Activated CD4-positive, alpha-beta T cell treated with anti-CD3 and anti-CD28 coated beads for 24 hours (primary cell): ENCODE results near the gene PGF.
A peak's percentile ranks its signal among the peaks of the same experiment; 100 is the strongest.
"Not testable (repeated sequence)": the region's sequence is repeated elsewhere in the genome, so short reads cannot be mapped to it uniquely, and the experiment has no call there.

Source experiments
- DNase-seq, 2 donors: peaks; one replicate each; pipeline ENCODE4 v3.0.0-alpha.2; 2020; ENCODE audit warnings: low read depth in 2 of 2

The PGF gene

GRCh38 chr14:74955229-74956026 is at the start of gene PGF:
PGF (minus strand) TSS chr14:74955597; CDS start chr14:74955242, 355 bp downstream.
- DNase-seq = no peak

GRCh38 chr14:75003250-75004027 is 48.0 kb upstream of the PGF start:
- DNase-seq = no peak

- peak; percentile 97 to 98 for DNase-seq
Measured at GRCh38 chr14:75002392-75003249, 47.2 kb upstream of the PGF start, which contains the start of gene EIF2B2. EIF2B2 (plus strand) TSS chr14:75002921; CDS start chr14:75002991, 70 bp downstream.

- DNase-seq = no peak
Measured at GRCh38 chr14:75001899-75002298, 46.5 kb upstream of the PGF start.

GRCh38 chr14:75001261-75001660 is 45.9 kb upstream of the PGF start:
- DNase-seq = no peak

- DNase-seq = not testable (repeated sequence)
Measured at GRCh38 chr14:74995781-74996180, 40.4 kb upstream of the PGF start.

GRCh38 chr14:74994182-74994581 is 38.8 kb upstream of the PGF start:
- DNase-seq = not testable (repeated sequence)

GRCh38 chr14:74988993-74989392 is 33.6 kb upstream of the PGF start:
- no peak for DNase-seq

GRCh38 chr14:74988131-74988530 is 32.7 kb upstream of the PGF start:
- no peak for DNase-seq

- no peak for DNase-seq
Measured at GRCh38 chr14:74985806-74986205, 30.4 kb upstream of the PGF start.

- no peak for DNase-seq
Measured at GRCh38 chr14:74985028-74985310, 29.6 kb upstream of the PGF start.

GRCh38 chr14:74984236-74985027 is 29.0 kb upstream of the PGF start:
- no peak for DNase-seq

- no peak for DNase-seq
Measured at GRCh38 chr14:74983343-74983742, 27.9 kb upstream of the PGF start.

- DNase-seq = no peak
Measured at GRCh38 chr14:74982661-74983060, 27.3 kb upstream of the PGF start.

GRCh38 chr14:74981833-74982232 is 26.4 kb upstream of the PGF start:
- DNase-seq = no peak

GRCh38 chr14:74981462-74981782 is 26.0 kb upstream of the PGF start:
- no peak for DNase-seq

GRCh38 chr14:74980731-74981461 is 25.5 kb upstream of the PGF start:
- no peak for DNase-seq

GRCh38 chr14:74980398-74980730 is 25.0 kb upstream of the PGF start:
- DNase-seq = no peak

GRCh38 chr14:74979442-74980397 is 24.3 kb upstream of the PGF start:
- DNase-seq = no peak

GRCh38 chr14:74979029-74979428 is 23.6 kb upstream of the PGF start:
- no peak for DNase-seq
